NCI-H2196 (cell line): ENCODE measurements around the gene ATP6V1D.
"Not testable (repeated sequence)": the region's sequence is repeated elsewhere in the genome, so short reads cannot be mapped to it uniquely, and the experiment has no call there.

Experiments
- DNase-seq: peaks from one replicate; lab custom pipeline; 2025; ENCODE audit not compliant: unreplicated experiment; lab: John Stamatoyannopoulos, UW

The ATP6V1D gene

GRCh38 chr14:67371247-67372148 is 11.9 kb upstream of the ATP6V1D start:
- no peak for DNase-seq

GRCh38 chr14:67370830-67371229 is 11.2 kb upstream of the ATP6V1D start:
- DNase-seq: no peak

GRCh38 chr14:67365476-67365875 is 5.9 kb upstream of the ATP6V1D start:
- DNase-seq: no peak

- DNase-seq: no peak
Measured at GRCh38 chr14:67360470-67361206, 1.0 kb upstream of the ATP6V1D start.

- peak; percentile 17 for DNase-seq
Measured at GRCh38 chr14:67358924-67359774, 455 bp downstream of the ATP6V1D start.

DNA sequence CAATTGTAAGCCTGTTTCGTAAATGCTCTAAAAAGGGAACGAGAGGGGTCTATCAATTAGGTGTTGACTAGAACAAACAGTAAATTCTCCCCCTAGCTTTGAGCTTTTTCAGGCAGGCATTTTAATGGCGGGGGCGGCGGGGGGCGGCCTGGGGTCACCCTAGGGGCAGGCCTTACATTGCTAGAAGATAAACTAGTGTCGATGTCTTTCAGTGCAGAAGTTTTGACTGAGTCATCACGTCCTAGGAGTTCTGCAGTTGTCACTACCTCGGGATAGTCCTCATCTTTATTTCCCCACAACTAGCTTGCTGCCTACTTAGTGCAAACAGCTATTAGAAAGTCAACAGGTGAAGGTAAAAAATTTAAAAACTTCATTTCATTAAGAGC is 1.6 kb downstream of the ATP6V1D start:
- DNase-seq: no peak

DNA sequence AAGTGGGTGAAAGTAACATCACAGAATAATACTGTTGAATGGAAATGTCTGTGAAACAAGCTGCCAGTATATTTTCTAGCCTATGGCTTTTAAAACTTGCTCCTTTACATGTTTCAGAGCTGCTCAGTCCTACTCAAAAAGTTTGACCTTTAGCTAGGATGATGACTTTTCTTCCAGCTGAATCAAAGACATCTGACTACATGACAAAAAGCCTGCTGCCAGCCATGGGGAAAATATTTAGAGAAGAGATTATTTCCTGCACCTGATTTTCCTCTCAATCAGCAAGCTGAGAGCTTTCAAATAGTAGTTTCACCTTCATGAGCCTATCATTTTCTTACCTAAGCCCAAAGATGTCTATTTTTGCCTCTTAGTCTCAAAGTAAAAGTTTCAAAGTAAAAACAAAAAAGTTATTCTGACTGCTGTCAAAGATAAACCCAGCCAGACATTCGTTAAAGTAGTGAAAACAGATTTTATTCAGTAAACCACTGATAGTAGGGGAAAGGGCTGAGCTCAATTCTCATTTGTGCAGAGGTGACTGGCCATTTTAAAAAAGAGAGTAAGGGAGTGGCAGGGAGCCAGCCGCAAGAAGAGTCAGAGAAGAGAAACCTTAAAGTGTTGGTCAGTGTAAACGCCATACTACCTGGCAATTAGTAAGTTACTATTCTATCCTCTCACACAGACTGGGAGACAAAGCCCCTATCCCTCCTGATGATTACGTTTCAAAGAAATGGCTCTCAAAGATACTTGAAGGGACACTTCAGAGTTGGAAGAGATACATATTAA is 2.2 kb downstream of the ATP6V1D start:
- no peak for DNase-seq

- DNase-seq: no peak
Measured at GRCh38 chr14:67352055-67352454, 7.5 kb downstream of the ATP6V1D start.

DNA sequence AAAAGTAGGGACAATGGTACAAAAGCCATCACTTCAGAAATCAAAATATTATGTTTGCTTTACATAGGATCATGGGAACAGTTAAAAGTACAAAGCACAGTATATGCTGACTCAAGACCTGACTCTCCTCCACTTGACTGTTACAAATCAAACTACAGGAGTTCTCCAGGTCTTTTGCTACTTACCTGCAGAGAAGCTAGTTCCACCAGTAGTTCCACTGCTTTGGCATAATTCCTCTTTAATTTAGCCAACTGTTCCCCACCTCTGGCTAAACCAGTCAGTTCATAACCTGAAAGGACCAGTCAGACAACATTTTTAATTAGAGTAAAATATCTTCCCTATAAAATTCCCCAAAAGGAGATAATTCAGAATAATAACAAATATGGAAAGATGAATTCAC is 14.0 kb downstream of the ATP6V1D start:
- DNase-seq: no peak

DNA sequence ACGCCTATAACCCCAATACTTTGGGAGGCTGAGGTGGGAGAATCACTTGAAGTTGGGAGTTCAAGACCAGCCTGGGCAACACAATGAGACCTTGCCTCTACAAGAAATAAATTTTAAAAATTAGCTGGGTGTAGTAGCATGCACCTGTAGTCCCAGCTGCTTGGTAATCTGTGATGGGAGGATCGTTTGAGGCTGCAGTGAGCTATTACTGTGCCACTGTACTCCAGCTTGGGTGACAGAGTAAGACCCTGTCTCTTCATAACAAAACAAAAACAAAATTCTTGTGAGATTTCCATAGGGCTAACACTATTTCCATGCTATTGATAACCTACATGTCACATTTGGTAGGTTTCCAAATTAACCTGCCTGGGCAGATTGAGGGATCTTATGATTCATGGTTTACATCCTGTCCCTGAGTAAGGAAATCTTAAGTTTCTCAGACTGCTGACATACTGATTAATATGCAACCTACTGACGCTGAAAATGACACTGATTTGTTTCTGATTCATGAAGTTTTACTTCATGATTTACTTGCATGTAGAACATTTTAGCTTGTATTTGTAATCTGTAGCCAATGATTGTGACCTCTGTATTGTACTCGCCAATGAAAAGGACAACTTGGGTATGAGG is 15.9 kb downstream of the ATP6V1D start:
- no peak for DNase-seq

DNA sequence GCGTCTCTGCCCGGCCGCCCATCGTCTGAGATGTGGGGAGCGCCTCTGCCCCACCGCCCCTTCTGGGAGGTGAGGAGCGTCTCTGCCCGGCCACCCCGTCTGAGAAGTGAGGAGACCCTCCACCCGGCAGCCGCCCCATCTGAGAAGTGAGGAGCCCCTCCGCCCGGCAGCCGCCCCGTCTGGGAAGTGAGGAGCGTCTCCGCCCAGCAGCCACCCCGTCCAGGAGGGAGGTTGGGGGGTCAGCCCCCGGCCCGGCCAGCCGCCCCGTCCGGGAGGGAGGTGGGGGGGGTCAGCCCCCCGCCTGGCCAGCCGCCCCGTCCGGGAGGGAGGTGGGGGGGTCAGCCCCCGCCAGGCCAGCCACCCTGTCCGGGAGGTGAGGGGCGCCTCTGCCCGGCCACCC is 18.4 kb downstream of the ATP6V1D start:
- not testable (repeated sequence) for DNase-seq

- DNase-seq: no peak
Measured at GRCh38 chr14:67335781-67336180, 23.8 kb downstream of the ATP6V1D start.

- DNase-seq: no peak
Measured at GRCh38 chr14:67332468-67332867, 27.1 kb downstream of the ATP6V1D start.

DNA sequence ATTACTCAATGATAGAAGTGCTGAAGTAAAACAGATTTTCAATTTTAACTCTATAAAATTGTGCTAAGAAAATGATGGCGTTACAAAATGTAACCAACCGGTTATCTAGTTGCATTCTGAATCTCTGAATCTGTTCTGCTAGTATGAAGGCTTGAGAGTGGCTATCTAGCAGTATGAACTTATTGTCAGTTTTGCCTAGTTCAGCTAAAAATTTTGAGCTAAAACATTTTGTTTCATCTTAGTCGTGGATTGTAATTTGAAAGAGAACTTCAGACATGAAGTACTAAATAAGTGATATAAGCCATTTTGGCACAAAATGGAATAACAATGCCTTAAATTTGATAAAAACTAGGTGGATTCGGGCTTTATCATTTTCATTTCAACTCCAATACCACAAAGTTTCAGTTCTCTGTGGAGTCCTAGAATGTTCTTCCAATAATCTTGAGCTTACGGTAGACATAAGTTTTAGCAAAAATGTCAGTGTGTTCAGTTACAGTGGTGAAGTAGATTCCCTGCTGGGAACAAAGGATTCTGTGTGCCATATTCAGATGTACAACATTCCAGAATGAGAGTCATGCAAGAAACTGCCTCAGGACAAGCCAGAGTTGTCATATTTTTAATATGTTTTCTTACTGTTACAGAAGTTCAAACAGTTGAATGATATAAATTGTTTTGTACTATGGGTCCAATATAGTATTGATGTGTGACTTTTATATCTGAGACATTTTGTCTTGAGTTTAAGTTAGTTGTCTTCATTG is 28.1 kb downstream of the ATP6V1D start:
- no peak for DNase-seq

GRCh38 chr14:67329666-67330065 is 29.9 kb downstream of the ATP6V1D start:
- DNase-seq: not testable (repeated sequence)

DNA sequence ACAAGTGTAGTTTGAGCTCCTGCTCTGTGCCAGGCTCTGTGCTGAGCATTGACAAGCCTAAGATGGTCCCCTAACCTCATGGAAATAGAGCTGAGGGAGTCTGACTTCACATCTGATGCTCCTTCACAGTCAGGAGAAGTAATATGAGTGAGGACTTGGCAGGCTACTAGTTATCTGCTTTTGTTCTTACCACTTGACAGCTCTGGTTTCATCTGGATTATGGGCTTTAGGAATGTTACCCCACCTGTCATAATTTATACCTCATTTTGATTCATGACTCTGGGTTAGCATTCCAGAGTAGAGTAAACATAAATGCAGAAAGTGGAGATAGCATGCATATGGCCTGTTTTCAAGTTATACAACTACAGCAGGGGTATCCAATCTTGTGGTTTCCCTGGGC is 40.5 kb downstream of the ATP6V1D start:
- no peak for DNase-seq

DNA sequence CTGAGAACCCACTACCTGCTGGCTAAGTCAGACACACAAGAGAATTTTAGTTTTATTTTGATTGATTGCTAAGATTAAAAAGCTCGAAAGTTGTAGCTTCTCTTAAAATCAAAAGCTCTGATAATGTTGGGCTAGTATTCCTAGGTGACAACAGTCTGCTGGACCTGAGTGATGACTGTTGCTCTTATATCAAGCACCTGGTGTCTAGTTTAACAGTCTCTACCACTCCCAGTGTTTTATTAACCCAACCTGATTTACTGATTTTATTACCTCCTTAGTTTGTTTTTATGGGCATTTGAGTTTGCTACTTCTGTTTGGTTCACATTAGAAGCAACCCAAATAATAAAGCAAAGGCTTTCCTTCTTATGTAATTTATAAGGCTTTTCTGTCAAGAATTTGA is 41.8 kb downstream of the ATP6V1D start:
- no peak for DNase-seq

- no peak for DNase-seq
Measured at GRCh38 chr14:67313153-67313552, 46.5 kb downstream of the ATP6V1D start.

DNA sequence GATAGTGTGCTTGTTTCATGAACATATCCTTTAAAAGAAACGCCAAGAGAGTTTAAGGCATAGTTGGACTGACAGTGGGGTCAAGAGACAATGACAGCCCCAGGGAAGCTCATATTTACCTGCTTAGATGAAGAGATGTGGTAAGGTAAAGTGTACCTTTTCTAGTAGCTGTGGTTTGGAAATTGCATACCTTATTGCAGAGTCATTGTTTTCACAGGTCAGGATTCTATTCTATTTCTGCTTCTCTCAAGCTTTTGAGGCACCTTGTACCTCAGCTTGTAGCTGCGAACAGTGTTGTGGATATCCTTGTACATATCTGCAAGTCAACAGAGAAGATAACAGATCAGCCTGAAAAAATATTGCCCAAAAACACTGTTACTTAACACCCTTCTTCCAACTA is 47.7 kb downstream of the ATP6V1D start:
- DNase-seq: no peak
